Measurements from ENCODE around the gene CAPN5. TPM values are rescaled to one million over a fixed set of nuclear protein-coding genes. Genes with fewer than 3 reads are reported as not detected.

CAPN5 gene
- total and polyA plus RNA-seq, 2 of the 13 experiments (the other 11 are each of a cell fraction or from before 2014, with no cell fraction given), result 0.27 to 1.2 TPM

- Histone ChIP-seq H3K27ac (ENCODE audit: extremely low read length, insufficient read depth, low read length) (no peak overlapping the region), H3K4me3 (replicated peaks in 1 of 3; ENCODE audit: insufficient read depth in 1 of 3, low read depth in 2 of 3, low read length in 3 of 3) (no peak overlapping the region), H4K20me1 (ENCODE audit: insufficient read depth, low read length) (no peaks in the 10 kb centered on the region), H3K79me2 (ENCODE audit: insufficient read depth, low read length) (no peaks in the 10 kb centered on the region), H3K4me1 (ENCODE audit: insufficient read depth, low read length) (peaks cover 36% of the 10 kb centered on the region), H2AFZ (ENCODE audit: low read length) (no peak overlapping the region), H3K4me2 (ENCODE audit: low read depth, low read length) (no peak overlapping the region), H3K9me3 (ENCODE audit: low read length) (no peaks in the 10 kb centered on the region), H3K36me3 (replicated peaks in 1 of 2; ENCODE audit: control insufficient read depth in 1 of 2, insufficient read depth in 2 of 2, low read length in 2 of 2) (no peaks in the 10 kb centered on the region), H3K27me3 (ENCODE audit: control insufficient read depth in 1 of 2, insufficient read depth in 2 of 2, low read length in 2 of 2) (no peaks in the 10 kb centered on the region; a peak in 2 of 5 replicates), H3K9ac (ENCODE audit: insufficient read depth, low read depth, low read length) (no peak overlapping the region)
- FAIRE-seq, result no peak
- WGBS (ENCODE audit: low lambda C conversion rate), result 74% methylated on average over 6 of the region's 13 CpGs
- DNase-seq (ENCODE audit: low spot score), result no peak
- in situ Hi-C loops (cut with HindIII; ENCODE audit: extremely low pct_ligation_motif_present, low pct_unique_long_range_greater_than_20kb) (loop anchor here (5.0 kb wide), 2 partner anchors 43 to 173 kb away; no protein-coding TSS in a partner anchor), intact Hi-C loops (cut with micrococcal nuclease; ENCODE audit: unreplicated experiment) (loop anchor here (1.0 to 10.0 kb wide), 2 partner anchors 24 to 286 kb away; partner anchors contain the start of gene CAPN5)
- ATAC-seq, result no peak
- no TSS peak for BruUV-seq (replicated peaks)
- POLR2A ChIA-PET, result interaction anchor here (1.2 to 1.9 kb wide), 3 partner anchors 8 to 43 kb away, joined by 5 to 16 read pairs (median 9); partner anchors contain the start of gene CAPN5
- no peak for TF ChIP-seq ZSCAN22 (CRISPR knock-in tag; IDR thresholded peaks at IDR 0.05)
- TF ChIP-seq, protein P1, sequence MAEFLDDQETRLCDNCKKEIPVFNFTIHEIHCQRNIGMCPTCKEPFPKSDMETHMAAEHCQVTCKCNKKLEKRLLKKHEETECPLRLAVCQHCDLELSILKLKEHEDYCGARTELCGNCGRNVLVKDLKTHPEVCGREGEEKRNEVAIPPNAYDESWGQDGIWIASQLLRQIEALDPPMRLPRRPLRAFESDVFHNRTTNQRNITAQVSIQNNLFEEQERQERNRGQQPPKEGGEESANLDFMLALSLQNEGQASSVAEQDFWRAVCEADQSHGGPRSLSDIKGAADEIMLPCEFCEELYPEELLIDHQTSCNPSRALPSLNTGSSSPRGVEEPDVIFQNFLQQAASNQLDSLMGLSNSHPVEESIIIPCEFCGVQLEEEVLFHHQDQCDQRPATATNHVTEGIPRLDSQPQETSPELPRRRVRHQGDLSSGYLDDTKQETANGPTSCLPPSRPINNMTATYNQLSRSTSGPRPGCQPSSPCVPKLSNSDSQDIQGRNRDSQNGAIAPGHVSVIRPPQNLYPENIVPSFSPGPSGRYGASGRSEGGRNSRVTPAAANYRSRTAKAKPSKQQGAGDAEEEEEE (CRISPR knock-in tag; IDR thresholded peaks at IDR 0.05; ENCODE audit: borderline replicate concordance), result 0 out of 2 replicates have a peak, but pooled peaks have one; percentile 22
- CTCF ChIA-PET (ENCODE audit: low intra/inter-chr PET ratio, low total read pairs), result interaction anchor here (0.8 to 4.2 kb wide), 6 partner anchors 17 to 280 kb away, joined by 3 to 85 read pairs (median 3); no protein-coding TSS in a partner anchor
Measured at GRCh38 chr11:77090373-77091111, 23.8 kb downstream of the CAPN5 start.

All from HepG2 (cell line).